Measurements from ENCODE around the gene FCN3.
"Not testable (repeated sequence)": the region's sequence is repeated elsewhere in the genome, so short reads cannot be mapped to it uniquely, and the experiment has no call there.

Gene FCN3

GRCh38 chr1:27374362-27375086 is at the start of gene FCN3:
Gene FCN3, minus strand, starts transcription at chr1:27374824. Its CDS starts 6 bp downstream, at chr1:27374818.
- FAIRE-seq (no peak), DNase-seq (ENCODE audit: low spot score) (no peak)

- DNase-seq (ENCODE audit: low spot score) (no peak), FAIRE-seq (no peak)
These were observed 49.1 kb upstream of the FCN3 start for GRCh38 chr1:27423709-27424108.

- FAIRE-seq = peak; percentile 91
- peak; percentile 86 for DNase-seq (ENCODE audit: low spot score)
These were observed 43.9 kb upstream of the FCN3 start for GRCh38 chr1:27418326-27419185.

GRCh38 chr1:27417713-27418112 is 43.1 kb upstream of the FCN3 start:
- DNase-seq (ENCODE audit: low spot score) (no peak), FAIRE-seq (no peak)

GRCh38 chr1:27416387-27417111 is 41.9 kb upstream of the FCN3 start:
- no peak for FAIRE-seq
- DNase-seq (ENCODE audit: low spot score) = peak; percentile 32

- no peak for FAIRE-seq
- no peak for DNase-seq (ENCODE audit: low spot score)
These were observed 39.5 kb upstream of the FCN3 start for GRCh38 chr1:27414091-27414490.

- FAIRE-seq (no peak), DNase-seq (ENCODE audit: low spot score) (no peak)
These were observed 38.4 kb upstream of the FCN3 start for GRCh38 chr1:27413004-27413403.

GRCh38 chr1:27412502-27412901 is 37.9 kb upstream of the FCN3 start:
- FAIRE-seq (no peak), DNase-seq (ENCODE audit: low spot score) (no peak)

GRCh38 chr1:27410709-27411108 is 36.1 kb upstream of the FCN3 start:
- no peak for DNase-seq (ENCODE audit: low spot score)
- FAIRE-seq = no peak

GRCh38 chr1:27409669-27410068 is 35.0 kb upstream of the FCN3 start:
- FAIRE-seq (no peak), DNase-seq (ENCODE audit: low spot score) (no peak)

- FAIRE-seq (no peak), DNase-seq (ENCODE audit: low spot score) (no peak)
These were observed 33.5 kb upstream of the FCN3 start for GRCh38 chr1:27408151-27408550.

- FAIRE-seq; DNase-seq (ENCODE audit: low spot score): not testable (repeated sequence)
These were observed 32.2 kb upstream of the FCN3 start for GRCh38 chr1:27406791-27407190.

- no peak for FAIRE-seq
- DNase-seq (ENCODE audit: low spot score) = no peak
These were observed 31.7 kb upstream of the FCN3 start for GRCh38 chr1:27406362-27406680.

GRCh38 chr1:27405598-27406361 is 31.2 kb upstream of the FCN3 start:
- FAIRE-seq; DNase-seq (ENCODE audit: low spot score): not testable (repeated sequence)

GRCh38 chr1:27405074-27405473 is 30.4 kb upstream of the FCN3 start:
- FAIRE-seq (no peak), DNase-seq (ENCODE audit: low spot score) (no peak)

GRCh38 chr1:27403931-27404330 is 29.3 kb upstream of the FCN3 start:
- no peak for DNase-seq (ENCODE audit: low spot score)
- no peak for FAIRE-seq

GRCh38 chr1:27403065-27403726 is 28.6 kb upstream of the FCN3 start:
- FAIRE-seq (no peak), DNase-seq (ENCODE audit: low spot score) (no peak)

- FAIRE-seq (no peak), DNase-seq (ENCODE audit: low spot score) (peak; percentile 30)
These were observed 27.7 kb upstream of the FCN3 start for GRCh38 chr1:27402349-27402754.

GRCh38 chr1:27400963-27401341 is 26.3 kb upstream of the FCN3 start:
- FAIRE-seq (no peak), DNase-seq (ENCODE audit: low spot score) (no peak)

GRCh38 chr1:27400082-27400962 is 25.7 kb upstream of the FCN3 start:
- FAIRE-seq = no peak
- DNase-seq (ENCODE audit: low spot score) = no peak

Data from RCC 7860 (cell line).